ENCODE measurements around the gene RDH13.
A peak's percentile ranks its signal among the peaks of the same experiment; 100 is the strongest.

RDH13 gene

GRCh38 chr19:55091955-55092354, 29.0 kb upstream of the RDH13 start:
- no peak for DNase-seq (ENCODE audit: low spot score)

DNA sequence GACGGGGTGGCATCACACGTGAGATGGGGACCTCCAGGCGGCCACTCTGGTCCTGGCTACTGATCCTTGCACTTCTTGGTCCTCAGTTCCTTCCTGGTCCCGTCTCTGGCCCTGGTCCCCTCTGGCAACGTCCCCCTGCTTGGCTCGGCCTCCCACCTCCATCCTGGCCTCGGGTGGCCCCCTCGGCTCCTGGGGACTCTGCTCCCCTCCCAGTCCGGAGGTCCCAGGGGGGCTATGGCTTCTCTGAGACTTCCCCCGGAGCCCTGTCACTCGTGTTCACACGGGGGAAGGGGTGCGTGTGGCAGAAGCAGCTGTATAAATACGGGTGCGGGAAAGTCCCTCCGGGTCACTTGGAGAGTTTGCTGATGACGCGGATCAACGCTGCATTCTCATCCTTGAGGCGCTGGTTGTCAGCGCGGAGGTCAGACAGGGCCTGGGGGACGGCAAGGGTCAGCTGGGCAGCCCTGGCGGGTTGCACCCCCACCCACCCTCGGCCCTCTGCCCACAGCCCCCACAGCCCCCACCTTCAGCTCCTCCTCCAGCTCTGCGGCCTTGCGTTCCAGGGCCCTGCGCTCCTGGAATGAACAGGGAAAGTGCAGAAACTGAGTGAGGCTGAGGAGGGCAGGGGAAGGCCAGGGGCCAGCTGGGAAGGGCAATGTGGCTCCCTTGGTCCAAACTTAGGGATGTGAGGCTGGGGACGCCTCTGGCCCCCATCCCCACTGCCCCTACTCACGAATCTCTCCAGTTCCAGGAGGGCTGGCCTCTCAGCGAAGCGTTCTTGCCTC, 28.4 kb upstream of the RDH13 start:
- no peak for DNase-seq (ENCODE audit: low spot score)

GRCh38 chr19:55090564-55090963, 27.6 kb upstream of the RDH13 start:
- no peak for DNase-seq (ENCODE audit: low spot score)

DNA sequence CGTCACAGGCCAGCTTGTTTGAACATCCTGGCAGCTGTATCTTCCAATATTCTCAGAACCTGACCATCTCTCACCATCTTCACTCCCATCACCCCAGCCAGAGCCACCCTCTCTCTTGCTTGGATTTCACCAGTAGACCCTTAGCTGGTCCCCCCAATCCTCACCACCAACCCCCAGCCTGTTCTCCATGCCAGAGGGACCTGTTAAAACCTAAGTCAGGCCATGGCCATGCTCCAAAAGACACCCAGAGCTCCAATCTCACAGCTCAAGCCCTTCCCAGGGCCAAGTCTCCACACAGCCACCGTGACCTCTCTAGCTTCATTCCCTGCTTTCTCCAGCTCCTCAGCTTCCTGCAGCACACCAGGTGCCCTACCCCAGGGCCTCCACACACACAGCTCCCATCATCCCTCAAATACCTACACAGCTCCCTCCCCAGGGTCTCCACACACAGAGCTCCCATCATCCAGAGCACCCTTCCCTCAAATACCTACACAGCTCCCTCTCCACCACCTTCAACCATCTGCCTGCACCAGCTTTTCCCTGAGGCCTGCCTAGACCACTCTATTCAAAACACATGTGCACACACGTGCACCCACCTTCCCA, 26.5 kb upstream of the RDH13 start:
- DNase-seq (ENCODE audit: low spot score), result no peak

DNA sequence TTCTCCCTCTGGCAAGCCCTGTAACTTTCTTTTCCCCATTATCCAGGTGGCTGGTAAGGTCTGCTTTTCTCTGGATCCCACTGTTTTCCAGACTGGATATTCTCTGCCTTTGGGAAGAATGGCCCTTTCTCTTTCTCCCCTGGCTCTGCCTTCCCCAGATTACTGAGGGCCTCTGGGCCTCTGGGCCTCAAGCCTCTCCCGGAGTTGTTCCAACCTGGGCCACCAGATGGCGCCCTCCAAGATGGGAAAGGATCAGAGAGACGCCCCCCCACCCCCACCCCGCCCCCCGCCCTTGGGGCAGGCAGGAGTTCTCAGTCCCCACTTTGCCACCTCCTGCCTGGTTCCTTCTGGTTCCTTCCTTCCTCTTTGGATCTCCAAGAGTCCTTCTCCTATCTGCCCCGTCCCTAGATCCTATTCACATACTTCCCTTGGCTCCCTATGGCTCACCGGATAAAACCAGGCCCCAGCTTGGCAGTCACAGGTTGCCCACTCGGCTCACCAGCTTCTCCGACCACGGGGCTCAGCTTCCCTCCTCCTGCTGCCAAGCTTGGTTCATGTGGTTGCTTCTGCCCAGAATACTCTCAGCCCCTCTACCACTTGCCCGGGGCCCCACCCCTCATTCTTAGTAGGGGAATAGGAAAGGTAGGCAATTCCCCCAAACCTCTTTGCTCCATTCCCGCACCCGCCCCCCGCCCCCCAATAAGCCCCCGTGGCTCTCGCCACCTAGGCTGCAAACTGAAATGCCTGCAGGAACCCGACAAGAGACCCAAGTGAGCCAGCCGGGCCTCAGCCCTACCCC, 25.8 kb upstream of the RDH13 start:
- DNase-seq (ENCODE audit: low spot score), result peak; percentile 81

DNA sequence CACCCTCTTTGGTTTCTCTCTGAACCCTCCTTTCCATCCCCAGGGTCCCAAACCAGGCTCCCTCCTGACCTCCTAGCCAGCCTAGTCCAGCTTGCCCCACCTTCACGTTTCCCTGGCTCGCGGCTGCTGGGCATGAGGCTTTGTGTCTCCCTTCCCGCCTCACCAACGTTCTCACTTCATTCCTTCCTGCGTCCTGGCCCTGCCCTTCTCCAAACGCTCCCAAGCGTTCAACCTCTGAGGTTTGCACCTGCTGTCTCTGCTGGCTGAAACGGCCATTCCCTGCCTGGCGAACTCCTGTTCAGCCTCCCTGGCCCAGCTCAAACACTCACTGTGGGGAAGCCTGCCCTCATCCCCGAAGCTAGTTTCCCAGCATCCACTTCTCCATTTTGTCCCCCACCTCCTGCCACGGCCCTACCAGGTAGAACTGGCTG, 25.1 kb upstream of the RDH13 start:
- DNase-seq (ENCODE audit: low spot score), result no peak

DNA sequence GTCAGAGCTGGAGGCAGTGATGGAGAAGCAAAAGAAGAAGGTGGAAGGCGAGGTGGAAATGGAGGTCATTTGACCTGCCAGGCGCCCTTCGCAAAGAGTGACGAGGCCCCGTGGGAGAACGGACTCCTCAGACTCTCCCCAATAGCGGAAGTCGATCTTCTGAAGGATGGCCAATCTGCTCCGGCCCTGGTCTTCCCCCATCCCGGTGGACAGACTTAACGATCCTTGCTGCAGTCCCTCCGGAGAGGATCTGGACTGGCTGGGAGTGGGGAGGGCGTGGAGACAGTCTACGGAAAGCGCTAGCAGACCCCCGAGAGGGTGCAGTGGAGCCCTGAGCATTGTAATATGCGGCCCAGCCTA, 24.6 kb upstream of the RDH13 start:
- DNase-seq (ENCODE audit: low spot score), result no peak

DNA sequence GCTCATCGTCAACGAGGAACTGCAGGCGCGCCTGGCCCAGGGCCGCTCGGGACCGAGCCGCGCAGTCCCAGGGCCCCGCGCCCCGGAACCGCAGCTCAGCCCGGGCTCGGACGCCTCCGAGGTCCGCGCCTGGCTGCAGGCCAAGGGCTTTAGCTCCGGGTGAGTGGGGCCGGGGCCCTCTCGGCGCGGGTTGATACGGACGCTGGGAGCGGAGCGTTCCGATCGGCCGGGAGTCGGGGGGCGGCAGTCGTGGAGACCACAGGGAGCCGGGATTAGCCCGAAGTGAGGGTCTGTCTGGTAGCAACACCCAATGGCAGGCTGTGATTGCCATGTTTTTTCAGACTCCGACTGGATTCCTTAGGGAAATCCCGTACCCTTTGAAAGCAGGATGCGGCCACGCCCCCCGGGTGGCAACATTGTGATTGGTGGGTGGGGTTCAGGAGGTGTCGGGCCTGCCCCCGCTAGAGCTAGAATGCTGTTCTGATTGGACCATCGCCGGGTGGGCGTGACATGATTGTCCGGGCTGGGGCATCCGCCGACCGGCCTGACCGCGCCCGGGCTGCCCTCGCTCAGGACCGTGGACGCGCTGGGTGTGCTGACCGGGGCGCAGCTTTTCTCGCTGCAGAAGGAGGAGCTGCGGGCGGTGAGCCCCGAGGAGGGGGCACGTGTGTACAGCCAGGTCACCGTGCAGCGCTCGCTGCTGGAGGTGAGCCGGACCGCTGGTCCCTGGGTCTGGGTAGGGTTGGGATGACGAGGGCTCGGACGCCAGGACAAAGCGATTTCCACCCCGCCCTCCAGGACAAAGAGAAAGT, 24.0 kb upstream of the RDH13 start:
- DNase-seq (ENCODE audit: low spot score), result peak; percentile 84

DNA sequence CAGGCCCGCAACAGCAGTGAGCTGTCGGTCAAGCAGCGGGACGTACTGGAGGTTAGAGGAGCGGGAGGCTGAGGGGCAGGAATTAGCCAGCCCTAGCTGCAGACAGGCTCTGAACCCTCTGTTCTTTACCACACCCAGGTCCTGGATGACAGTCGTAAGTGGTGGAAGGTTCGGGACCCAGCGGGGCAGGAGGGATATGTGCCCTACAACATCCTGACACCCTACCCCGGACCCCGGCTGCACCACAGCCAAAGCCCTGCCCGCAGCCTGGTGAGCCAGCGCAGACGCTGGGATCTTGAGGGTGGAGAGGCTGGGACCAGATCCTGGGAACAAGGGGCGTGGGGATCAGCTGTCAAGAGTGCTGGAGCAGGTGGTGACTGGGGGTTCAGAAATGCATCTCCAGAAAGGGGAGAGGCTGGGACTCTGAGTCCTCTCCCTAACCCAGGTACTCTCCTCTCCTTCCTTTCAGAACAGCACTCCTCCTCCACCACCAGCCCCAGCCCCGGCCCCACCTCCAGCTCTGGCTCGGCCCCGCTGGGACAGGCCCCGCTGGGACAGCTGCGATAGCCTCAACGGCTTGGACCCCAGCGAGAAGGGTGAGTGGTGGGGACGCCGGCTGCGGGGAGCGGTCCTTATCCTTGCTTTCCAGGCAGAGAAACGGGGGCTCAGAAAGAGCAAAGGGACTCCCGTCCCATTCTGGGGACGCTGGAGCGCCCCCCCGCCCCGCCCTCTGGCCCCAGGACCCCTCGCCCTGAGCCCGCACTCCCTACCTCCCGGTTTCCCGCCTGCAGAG, 23.2 kb upstream of the RDH13 start:
- no peak for DNase-seq (ENCODE audit: low spot score)

DNA sequence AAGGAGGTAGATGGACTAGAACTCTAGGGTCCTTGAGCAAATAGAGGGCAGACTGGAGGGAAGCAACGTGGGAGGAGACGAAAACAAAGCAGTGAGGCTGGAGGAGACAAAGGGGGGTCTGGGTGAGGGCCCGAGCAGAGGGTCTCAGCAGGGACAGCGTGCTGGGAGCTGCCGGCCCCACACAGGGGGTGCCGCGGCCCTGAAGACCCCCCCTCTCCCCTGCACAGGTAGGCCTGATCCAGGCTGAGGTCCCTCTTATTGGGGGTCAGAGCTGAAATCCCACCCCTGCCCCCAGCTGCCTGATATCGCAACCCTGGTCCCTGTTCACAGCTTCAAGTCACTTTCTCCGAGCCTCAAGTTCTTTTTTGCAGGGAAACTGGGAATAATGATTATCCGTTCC, 21.5 kb upstream of the RDH13 start:
- no peak for DNase-seq (ENCODE audit: low spot score)

- DNase-seq (ENCODE audit: low spot score), result no peak
Observed at GRCh38 chr19:55083004-55083850, 20.3 kb upstream of the RDH13 start.

DNA sequence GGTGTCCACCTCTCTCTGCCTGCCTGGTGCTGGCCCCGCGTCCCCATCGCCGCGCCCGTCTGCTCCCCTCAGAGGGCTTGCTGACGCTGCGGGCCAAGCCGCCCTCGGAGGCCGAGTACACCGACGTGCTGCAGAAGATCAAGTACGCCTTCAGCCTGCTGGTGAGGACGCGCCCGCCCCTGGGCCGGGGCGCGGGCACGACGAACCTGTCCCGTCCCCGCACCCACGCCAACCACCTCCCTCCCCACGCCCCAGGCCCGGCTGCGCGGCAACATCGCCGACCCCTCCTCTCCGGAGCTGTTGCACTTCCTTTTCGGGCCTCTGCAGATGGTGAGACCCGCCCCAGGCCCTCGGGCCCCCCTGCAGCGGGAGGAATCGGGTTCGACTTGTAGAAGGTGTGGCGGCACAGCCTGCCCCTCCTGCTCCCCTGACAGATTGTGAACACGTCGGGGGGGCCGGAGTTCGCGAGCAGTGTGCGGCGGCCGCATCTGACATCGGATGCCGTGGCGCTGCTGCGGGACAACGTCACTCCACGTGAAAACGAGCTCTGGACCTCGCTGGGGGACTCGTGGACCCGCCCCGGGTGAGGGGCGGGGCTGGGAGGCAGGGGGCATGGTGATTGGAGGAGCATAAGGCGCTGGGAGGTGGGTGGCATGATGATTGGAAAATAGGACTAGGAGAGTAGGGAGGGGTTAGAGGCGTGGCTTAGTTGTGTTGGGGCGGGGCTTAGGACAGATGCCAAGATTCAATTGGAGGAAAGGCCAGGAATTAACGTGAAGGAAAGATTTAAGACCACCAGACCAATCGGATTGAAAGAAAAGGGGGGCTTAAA, 19.3 kb upstream of the RDH13 start:
- peak; percentile 56 for DNase-seq (ENCODE audit: low spot score)

DNA sequence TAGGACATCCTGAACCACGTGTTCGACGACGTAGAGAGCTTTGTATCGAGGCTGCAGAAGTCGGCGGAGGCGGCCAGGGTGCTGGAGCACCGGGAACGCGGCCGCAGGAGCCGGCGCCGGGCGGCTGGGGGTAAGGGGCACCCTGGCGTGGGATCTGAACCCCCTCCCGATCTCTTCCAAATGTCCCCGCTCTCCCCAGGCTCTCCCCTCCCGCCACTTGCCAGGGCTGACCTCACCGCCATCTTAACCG, 18.7 kb upstream of the RDH13 start:
- no peak for DNase-seq (ENCODE audit: low spot score)

DNA sequence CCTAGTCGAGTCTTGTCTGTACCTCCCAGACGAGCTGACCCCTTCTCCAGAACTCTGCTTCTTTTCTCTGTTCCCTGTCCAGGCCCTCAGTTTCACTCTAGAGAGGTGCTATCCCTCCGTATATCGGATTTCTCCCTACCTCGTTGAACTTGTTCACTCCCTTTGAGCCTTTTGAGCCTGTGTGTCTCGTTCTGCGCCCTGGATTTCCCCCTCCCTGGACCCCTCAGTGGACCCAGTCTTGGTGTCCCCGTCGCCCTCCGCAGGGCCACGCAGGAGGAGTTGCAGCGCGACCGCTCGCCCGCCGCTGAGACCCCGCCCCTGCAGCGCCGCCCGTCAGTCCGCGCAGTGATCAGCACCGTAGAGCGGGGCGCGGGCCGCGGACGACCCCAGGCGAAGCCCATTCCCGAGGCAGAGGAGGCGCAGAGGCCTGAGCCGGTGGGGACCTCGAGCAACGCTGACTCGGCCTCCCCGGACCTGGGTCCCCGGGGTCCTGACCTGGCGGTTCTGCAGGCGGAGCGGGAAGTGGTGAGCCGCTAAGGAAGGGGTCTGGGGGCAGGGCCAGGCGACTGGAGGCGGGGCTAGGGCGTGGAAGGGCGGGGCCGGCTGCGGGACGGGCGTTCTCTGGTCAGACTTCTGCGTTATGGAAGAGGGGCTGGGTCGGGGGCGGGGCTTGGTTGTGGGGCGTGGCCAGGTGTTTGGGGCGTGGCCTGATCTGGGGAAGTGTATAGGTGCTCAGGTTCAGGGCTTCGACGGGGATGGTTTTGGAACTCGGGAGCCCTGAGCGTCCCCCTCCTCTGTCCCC, 18.2 kb upstream of the RDH13 start:
- DNase-seq (ENCODE audit: low spot score), result peak; percentile 94

DNA sequence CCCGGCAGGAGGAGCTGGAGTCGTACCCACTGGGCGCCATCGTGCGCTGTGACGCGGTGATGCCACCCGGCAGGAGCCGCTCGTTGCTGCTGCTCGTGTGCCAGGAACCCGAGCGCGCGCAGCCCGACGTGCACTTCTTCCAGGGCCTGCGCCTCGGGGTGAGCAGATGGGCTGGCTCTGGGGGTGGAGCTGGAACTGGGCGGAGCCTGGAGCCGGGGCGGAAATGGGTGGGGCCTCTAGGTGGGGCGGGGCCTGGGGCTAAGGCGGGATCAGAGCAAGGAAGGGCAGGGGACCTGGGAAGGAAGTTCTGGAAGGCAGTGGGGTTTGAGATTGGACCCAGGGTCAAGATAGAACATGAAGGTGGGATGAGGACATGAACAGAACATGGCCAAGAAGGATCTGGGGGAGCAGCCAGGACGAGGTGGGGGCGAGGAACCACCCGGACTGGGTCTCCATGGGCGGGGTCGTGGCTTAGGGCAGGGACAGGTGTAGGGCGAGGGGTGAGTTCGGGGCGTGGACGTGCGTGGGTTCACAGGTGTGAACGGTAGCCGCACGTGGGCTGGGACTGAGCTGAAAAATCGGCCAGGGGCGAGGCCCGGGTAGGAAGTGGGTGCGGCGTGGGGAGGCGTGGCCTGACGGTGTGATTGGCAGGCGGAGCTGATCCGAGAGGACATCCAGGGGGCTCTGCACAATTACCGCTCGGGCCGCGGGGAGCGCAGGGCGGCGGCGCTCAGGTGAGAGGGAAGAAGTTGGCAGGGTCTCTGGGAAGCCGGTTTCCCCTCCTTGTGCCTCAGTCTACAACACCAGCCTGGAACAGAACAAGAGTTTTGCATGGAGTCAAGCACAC, 17.4 kb upstream of the RDH13 start:
- DNase-seq (ENCODE audit: low spot score), result peak; percentile 79

DNA sequence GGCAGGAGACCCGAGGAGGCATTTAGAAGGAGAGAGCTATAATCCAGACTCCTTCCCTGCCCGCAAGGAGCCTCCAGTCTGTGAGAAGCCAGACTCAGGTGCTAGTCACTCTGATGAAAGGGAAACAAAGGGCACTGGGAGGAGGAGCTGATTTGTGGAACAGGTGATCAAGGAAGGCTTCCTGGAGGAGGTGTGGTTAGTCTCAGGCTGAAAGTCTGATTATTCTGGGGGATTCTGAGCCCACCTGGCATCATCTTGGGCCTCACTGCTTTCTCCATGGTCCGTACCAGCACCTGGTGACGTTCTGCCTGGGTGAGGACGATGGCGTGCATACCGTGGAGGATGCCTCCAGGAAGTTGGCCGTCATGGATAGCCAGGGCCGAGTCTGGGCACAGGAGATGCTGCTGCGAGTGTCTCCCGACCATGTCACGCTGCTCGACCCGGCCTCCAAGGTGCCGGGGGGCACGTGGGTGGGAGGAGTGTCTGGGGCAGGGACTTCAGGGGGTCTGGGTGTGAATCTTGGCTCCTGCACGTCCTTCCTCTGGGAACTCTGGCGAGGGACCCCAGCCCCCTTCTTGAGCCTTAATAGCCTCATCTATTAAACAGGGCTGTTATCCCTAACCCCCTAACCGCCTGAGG, 16.6 kb upstream of the RDH13 start:
- DNase-seq (ENCODE audit: low spot score), result no peak

DNA sequence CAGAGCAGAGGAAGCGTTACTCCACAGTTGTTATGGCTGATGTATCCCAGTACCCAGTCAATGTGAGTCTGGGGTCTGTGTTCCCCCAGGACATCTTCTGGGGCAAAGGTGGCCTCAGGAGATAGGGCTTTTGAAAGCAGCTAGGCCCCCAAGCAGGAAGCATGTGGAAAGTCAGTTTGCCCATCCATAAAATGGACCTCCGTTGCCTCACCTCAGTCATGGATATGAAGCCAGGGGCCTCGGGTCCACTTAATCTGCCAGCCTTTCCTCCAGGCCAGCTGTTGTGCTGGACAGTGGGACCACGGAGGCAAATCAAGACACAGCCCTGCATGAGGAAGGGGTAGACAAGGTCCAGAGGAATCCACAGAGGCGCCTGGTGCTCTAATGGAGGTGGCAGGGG, 16.0 kb upstream of the RDH13 start:
- no peak for DNase-seq (ENCODE audit: low spot score)

GRCh38 chr19:55077106-55077505, 14.2 kb upstream of the RDH13 start:
- no peak for DNase-seq (ENCODE audit: low spot score)
